ENCODE data around the gene RPL29.

RPL29 gene

GRCh38 chr3:52025453-52025852 lies 29.8 kb upstream of the RPL29 start:
- DNase-seq (ENCODE audit: low read depth in 2 of 2) = no peak

GRCh38 chr3:52024765-52025452 lies 29.2 kb upstream of the RPL29 start:
- no peak for DNase-seq (ENCODE audit: low read depth in 2 of 2)

GRCh38 chr3:52023860-52024764 lies 28.4 kb upstream of the RPL29 start:
- no peak for DNase-seq (ENCODE audit: low read depth in 2 of 2)

DNA sequence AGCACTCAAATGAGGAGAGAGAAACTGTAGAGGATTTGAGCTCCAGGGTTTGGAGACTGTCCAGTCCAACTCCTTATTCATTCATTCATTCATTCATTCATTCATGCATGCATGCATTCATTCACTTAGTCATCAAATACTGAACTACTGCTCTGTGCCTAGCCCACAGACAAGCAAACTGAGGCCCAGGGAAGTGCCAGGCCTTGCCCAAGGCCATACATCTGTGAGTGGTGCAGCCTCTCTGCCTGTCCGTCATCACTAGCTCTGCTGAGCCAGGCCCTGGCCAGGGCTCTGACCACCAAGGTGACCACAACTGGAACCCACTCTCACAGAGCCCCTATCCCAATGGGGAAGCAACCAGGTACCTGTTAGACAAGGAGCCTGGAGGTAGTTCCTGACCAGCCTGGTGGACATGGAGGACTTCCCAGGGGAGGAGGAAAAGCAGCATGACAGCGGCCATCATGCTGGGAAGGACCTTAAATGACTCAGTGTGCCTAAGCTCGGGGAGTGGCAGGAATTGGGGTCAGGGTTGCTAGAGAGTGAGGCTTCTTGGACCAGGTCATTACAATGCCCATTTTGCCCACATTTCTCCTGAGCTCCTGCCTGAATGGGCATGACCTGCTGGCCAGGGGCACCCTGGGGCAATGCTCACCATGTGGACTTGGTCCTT lies 27.5 kb upstream of the RPL29 start:
- DNase-seq (ENCODE audit: low read depth in 2 of 2) = no peak

GRCh38 chr3:52022323-52023100 lies 26.8 kb upstream of the RPL29 start:
- DNase-seq (ENCODE audit: low read depth in 2 of 2) = no peak

GRCh38 chr3:52021489-52022268 lies 26.0 kb upstream of the RPL29 start:
- DNase-seq (ENCODE audit: low read depth in 2 of 2) = no peak

DNA sequence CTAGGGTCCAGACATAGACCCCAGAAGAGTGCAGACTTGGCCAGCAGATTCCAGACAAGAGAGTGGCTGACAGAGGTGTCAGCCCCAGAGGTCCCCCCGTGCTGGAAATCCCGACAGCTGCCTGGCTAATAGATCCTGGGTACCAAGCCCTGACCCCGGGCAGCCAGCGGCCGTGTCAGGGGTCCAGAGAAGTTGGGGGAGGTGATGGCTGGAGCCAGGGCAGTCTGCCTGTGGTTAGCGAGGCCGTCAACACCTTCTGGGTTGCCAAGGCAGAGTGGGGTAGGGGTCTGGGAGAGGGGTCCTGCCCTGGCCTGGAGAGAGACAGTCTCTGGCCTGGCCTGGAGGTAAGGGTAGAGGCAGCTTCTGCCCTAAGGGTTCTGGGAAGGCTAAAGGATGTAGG lies 25.1 kb upstream of the RPL29 start:
- DNase-seq (ENCODE audit: low read depth in 2 of 2) = no peak

- DNase-seq (ENCODE audit: low read depth in 2 of 2) = no peak
Measured at GRCh38 chr3:52019352-52020080, 23.8 kb upstream of the RPL29 start.

GRCh38 chr3:52018319-52019000 lies 22.8 kb upstream of the RPL29 start:
- no peak for DNase-seq (ENCODE audit: low read depth in 2 of 2)

DNA sequence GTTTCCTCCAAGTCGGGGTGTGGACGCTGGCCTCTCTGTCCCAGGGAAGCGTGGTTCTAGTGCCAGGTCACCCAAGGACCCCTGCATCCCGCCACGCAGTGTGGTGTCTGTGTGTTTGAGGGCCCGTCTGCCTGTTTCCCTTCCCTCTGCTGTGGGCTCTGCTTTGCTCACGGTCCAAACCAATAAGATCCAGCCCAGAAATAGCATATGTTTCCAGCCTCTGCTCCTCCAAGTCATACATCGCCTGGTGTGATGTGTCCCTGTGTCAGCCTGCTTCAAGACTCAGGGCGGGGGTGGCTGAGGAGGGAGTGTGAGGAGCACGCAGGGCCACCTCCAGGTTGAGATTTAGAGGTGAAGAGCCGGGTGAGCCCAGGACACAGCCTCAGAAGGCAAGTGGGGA lies 21.9 kb upstream of the RPL29 start:
- no peak for DNase-seq (ENCODE audit: low read depth in 2 of 2)

- DNase-seq (ENCODE audit: low read depth in 2 of 2) = no peak
Measured at GRCh38 chr3:52015438-52016228, 19.9 kb upstream of the RPL29 start.

GRCh38 chr3:52014613-52015012 lies 18.9 kb upstream of the RPL29 start:
- no peak for DNase-seq (ENCODE audit: low read depth in 2 of 2)

GRCh38 chr3:52013802-52014598 lies 18.3 kb upstream of the RPL29 start:
- DNase-seq (ENCODE audit: low read depth in 2 of 2) = no peak

- no peak for DNase-seq (ENCODE audit: low read depth in 2 of 2)
Measured at GRCh38 chr3:52012699-52013098, 17.0 kb upstream of the RPL29 start.

DNA sequence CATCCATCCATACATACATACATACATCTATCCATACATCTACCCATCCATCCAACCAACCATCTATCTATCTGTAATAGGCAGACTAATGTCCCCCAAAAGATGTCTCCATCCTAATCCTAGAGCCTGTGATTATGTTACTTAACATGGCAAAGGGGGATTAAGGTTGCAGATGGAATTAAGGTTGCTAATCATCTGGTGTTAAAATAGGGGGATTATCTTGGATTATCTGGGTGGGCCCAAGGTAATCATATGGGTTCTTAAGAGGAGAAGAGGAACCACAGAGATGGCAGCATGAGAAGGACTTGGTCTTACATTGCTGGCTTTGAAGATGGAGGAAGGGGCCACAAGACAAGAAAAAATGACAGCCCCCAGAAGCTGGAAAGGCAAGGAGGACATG lies 14.7 kb upstream of the RPL29 start:
- no peak for DNase-seq (ENCODE audit: low read depth in 2 of 2)

DNA sequence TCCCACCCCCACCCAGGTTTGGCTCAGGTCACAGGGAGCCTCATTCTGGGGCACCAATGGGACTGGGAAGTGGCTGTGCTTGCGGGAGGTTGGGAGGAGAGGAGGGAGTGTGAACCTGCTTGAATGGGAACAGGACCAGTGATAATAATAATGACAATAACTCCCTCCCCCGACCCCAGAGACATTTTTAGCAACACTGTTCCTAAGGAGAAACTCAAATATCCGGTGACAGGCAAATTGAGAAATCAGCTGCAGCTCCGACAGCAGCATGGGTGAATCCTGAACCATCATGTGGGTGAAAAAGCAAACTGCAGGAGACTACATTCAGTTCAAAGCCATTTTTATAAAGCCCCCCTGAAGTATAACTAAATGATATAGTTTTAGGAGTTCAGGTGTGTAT lies 11.6 kb upstream of the RPL29 start:
- DNase-seq (ENCODE audit: low read depth in 2 of 2) = no peak

- DNase-seq (ENCODE audit: low read depth in 2 of 2) = no peak
Measured at GRCh38 chr3:52006820-52007133, 11.1 kb upstream of the RPL29 start.

Data from stimulated activated CD8-positive, alpha-beta memory T cell treated with anti-CD3 and anti-CD28 coated beads, Interleukin-15, amount 100 ng/mL, for 4 hours (primary cell).